GM18526 (cell line): ENCODE measurements around the gene PROZ.

ENCODE experiments used
- POLR2A ChIP-seq: IDR thresholded peaks from 3 replicates; pipeline ENCODE4 v1.6.1; 2011; ENCODE audit not compliant: insufficient read length; ENCODE audit errors: extremely low read depth

The PROZ gene

DNA sequence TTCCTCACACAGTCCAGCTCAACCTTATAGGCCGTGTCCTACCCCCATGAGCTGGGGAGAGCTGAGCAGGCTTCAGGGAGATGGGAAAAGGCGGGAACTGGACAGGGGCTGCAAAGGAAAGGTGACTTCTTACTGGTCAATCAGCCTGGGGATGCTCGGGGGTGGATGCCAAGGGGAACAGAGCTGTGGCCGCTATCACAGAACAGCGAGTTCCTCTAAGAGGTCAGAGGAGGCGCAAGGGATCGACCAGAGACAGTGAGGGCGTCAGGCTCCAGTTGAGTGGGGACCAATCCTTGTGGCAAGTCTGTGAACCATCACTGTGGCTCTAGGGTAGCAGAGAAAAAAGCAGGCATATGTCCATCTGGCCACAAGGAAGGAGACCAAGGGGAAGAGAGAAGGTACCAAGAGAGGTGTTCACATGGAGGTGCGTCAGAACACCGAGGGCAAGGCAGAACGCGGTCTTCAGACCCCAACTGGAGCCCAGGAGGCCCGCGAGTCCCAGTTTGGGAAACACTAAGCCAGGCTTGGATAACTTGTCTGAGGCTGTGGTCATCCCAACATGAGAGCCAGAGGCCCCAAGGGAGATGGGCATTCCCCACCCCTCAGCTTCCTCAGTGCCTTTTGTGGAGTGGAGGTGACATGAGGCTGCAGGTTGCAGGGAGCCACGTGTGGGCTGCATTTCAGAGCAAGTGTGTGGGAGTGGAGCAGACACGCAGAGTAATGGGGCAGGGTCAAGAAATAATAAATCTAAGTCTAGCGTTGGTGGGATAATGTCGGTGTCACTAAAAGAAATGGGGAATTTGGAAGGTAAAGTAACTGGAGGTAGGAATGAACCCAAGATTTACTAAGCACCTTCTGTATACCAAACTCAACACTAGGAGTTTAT, 31.9 kb upstream of the PROZ start:
- TF ChIP-seq POLR2A = no peak

DNA sequence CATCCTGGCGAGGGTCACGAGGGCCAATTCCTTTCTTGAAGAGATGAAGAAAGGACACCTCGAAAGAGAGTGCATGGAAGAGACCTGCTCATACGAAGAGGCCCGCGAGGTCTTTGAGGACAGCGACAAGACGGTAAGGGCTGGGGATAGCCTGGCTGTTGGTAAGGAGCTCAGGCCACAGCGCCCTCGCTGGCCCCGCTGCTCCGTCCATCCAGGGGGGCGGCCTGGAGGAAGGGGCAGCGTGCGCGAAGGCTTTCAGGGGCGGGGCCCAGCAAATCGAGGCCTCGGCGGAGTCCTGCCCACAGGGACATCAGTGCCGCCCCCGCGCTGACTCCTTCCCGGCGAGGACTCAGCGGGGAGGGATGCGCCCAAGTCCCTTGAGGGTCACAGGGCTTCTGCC, 29.0 kb upstream of the PROZ start:
- TF ChIP-seq POLR2A = no peak

DNA sequence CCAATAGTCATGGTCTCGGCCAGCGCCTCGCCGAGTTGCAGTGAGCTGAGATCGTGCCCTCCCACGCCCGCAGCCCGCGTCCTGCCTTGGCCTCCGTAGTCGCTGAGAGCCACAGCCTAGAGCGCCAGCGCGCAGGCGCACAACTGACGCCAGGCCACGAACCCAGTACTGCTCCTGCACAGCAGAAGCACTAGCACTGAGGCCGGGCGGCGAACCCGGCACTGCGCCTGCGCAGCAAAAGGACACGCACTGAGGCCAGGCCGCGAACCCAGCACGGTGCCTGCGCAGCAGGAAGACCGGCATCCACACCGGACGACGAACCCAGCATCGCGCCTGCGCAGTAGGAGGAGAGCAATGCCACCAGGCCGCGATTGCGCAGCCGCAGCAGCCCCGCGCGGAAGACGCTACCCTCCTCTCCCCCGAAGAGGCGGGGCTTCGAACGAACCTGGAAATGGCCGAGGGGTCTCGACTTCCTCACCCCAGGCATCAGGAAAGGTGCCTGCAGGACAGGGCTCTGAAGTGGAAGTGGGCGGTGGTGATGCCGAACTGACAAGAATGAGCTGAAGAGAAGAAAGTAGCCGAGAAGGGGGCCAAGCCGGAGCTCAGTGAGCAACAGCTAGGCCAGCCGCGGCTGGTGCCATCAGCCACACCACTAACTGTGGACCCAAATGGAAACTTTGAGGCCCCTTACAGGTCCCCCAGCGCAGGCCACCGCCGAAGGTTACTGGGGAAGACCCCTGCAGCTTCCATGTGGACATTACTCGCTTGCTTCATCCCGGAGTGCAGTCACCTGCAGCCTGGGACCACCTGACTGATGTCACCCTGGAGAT, 28.3 kb upstream of the PROZ start:
- TF ChIP-seq POLR2A = no peak

DNA sequence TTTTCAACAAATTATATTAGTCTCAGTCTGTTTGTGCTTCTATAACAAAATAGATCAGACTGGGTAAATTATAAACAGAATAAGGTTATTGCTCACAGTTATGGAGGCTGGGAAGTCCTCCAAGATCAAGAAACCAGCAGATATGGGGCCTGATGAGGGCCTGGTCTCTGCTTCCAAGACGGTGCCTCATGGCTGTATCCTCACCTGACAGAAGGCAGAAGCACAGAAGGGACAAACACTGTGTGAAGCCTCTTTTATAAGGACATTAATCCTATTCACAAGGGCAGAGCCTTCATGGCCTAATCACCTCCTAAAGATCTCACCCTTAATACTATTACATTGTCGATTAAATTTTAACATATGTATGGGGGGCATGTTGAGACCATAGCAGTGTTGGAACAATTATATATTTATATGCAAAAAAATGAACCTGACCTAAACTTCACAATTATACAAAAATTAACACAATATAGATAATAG, 23.1 kb upstream of the PROZ start:
- no peak for TF ChIP-seq POLR2A

DNA sequence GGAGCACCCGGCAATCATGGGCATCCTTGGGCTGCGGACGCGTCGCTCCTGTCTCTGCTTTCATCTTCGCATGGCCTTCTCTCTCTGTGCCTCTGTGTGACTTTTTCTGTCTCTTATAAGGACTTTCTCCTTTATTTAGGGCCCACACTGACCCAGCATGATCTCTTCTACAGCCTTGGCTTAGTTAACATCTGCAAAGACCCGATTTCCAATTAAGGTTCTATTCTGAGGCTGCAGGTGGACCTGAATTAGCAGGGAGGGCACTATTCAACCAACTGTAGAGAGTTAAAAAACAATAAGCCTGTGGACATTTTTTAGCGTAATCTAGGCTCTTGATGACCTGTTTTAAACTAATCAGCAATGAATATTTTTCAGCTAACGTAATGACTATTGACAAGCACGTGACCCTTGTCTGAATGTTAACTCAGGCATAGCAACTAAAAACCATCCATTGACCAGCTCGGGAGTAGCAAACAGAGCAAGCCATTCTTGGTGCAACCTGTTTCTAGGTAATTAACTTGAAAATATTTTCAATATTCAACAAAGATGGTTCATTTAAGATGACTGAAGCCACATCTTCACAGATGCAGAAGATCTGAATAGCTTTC, 20.7 kb upstream of the PROZ start:
- TF ChIP-seq POLR2A = no peak

DNA sequence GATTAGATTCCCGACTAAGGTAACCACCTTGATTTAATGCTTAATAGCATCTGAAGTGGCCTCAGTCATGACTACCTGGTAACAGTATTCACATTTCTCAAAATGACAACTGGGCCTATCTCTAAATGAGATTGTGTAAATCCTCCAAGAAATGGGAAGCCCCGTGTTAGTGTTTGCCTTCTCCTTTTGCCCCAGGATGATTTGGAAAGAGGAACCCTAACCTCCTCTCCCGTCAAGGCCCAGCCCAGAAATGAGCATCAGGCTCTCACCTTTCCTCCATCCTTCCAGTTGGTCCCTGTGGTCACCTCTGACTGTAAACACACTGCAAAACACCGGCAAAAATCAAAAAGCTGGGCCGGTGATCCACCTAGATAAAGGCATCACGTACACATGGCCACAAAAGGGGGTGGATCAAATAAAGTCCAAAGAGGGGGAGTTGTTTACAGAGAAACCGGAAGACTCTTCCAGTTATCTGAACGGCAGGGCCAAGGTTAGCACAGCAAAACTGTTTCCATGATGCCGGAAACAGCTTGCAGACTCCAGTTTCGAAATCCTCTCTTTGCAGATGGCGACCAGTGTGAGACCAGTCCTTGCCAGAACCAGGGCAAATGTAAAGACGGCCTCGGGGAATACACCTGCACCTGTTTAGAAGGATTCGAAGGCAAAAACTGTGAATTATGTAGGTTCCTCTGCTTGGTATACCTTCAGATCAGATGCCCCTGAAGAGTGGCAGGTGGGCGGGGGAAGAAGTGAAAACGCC, 19.5 kb upstream of the PROZ start:
- TF ChIP-seq POLR2A = no peak

DNA sequence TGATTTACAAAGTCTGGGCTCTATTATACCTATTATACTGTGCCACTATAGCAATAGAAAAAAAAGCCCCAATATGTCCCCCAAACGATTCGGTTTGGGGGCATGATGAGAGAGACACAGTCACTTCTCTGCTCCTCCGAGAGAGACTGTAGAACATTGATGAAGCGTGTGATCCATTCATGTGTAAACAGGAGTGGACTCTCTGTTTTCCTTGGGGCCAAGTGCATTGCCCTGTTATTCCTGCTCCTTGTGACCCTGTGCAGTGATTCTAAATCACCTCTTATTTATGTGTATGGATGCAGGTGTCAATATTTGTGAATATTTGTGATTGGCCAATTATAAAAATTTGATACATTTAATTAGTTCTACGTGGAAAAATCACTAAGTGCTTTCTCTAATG, 18.9 kb upstream of the PROZ start:
- no peak for TF ChIP-seq POLR2A

DNA sequence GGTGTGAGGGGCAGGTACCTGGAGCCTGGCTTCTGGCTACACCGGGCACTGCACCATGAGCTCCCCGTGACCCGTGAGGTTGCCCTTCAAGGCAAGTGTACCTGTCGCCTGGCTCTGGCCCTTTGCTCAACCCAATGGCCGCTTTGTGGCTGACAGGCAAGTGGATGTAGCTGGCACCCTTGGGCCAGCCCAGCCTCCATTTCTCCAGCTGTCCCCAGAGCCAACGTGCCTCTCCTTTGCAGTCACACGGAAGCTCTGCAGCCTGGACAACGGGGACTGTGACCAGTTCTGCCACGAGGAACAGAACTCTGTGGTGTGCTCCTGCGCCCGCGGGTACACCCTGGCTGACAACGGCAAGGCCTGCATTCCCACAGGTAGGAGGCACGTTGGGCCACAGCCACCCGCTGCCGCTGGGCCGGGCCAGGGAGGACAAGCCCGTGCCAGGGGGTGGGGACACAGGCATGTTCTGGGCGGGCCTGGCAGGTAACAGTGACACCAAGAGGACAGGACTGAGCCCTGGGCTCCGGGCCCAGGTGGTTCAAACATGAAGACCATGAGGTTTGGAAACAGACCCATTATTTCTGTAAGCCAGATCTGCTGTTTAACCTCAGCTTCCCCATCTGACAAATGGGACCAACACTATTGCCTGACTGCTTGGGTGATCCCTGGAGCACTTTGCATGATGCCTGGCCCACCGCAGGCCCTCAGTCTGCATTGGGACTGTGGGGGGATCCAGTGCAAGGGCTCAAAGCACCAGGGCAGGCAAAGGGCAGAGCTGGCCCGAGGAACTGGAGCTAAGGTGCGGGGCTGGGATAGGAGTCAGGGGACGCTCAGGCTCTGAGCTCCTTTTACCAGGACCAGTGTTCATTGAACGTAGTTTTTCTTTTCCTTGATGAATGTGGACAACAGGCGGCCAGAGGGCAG, 17.5 kb upstream of the PROZ start:
- no peak for TF ChIP-seq POLR2A

DNA sequence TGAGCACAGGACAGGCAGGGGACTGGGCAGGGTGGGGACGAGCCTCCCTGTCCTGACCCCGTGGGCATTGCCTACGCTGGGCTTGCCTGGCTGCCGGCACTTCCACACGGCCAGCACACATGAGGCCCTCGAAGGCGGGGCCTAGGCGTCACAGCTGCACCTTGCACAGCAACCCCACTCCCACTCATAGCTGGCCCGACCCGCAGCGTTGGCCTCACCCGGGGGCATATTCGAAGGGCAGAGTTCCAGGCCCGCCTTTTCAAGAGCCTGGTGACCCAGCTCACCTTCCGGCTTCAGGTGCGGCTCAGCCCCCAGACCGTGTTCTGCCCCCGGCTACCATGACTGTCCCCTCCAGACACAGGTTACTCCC, 16.9 kb upstream of the PROZ start:
- no peak for TF ChIP-seq POLR2A

DNA sequence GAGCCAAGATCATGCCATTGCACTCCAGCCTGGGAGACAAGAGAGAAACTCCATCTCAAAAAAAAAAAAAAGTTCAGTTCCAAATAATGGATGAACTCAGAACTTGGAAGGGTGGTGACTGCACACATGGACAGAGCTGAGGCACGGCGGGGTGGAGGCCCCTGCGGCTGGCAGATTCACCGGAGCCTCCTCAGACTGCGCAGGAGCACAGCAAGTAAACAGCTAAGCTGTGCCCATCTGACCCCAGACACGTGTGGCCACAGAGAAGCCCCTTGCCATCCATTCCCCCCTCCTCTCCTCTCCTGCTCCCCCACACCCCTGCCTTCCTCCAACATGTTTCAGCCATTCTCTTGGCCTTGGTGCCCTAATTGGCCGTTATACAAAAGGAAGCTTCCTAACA, 15.6 kb upstream of the PROZ start:
- no peak for TF ChIP-seq POLR2A

DNA sequence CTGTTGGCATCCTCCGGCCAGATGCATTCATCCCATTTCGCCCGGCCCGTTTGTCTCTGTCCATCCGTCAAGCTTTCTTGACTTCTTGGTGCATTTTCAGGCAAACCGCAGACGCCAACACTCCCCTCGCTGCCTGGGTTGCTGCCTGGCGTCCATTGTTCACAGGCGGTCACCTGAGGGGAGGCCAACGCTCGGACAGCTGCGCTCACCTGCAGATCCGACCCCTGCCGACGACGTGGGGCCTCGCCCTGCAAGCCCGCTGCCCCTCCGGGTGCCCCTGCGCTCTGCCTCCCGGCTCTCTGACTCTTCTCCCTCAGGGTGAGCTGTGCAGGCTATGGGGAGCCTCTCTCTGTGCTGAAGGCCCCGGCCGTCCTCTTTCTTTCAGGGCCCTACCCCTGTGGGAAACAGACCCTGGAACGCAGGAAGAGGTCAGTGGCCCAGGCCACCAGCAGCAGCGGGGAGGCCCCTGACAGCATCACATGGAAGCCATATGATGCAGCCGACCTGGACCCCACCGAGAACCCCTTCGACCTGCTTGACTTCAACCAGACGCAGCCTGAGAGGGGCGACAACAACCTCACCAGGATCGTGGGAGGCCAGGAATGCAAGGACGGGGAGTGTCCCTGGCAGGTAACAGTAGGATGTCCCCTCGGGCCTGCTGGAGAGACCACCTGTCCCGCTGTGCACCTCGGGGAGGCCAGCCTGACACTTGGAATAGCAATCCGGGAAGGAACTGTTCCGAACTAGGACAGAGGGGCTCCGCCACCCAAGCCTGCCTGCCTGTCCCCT, 14.8 kb upstream of the PROZ start:
- no peak for TF ChIP-seq POLR2A

- no peak for TF ChIP-seq POLR2A
Observed at GRCh38 chr13:113144255-113144629, 14.2 kb upstream of the PROZ start.

DNA sequence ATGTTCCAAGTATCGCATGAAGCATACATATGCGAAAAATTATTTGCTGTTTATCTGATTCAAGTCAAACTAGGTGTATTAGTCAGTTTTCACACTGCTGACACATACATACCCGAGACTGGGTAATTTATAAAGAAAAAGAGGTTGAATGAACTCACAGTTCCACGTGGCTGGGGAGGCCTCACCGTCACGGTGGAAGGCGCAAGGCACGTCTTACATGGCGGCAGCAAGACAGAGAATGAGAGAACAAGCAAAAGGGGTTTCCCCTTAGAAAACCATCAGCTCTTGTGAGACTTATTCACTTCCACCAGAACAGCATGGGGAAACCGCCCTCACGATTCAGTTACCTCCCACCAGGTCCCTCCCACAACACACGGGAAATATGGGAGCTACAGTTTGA, 13.0 kb upstream of the PROZ start:
- TF ChIP-seq POLR2A = no peak

DNA sequence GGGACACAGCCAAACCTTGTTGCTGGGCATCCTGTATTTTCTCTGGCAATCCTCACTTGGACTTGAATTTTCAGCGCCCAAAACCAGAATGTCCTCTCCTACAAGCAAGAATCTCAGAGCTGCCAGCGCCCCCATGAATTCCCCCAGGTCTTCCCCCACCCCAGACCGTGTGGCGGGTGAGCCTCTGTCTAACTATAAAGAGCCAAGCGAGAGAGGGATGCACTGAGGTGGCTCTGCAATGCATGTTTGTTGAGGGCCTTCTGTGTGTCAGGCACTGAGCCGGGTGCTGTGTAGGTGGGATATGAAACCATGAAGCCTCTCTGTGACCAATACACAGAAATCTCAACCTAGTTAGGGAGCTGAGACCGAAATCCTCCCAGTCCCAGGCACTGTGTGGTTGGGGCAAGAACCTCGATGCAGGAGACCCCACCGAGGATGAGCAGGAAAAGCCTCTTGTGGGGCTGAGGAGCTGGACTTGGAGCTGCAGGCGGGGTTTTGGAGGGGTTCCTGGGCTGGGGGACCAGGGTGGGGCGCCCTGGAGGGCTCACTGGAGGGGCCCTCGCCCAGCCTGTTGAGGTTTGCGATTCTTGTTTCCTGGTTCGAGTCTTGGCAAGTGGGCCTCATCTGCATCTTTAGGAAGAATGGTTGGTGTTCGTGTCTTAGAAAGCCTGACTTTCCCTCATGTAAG, 12.4 kb upstream of the PROZ start:
- no peak for TF ChIP-seq POLR2A
